Stimulated activated naive CD8-positive, alpha-beta T cell treated with anti-CD3 and anti-CD28 coated beads, Interleukin-15, Interleukin-2, amounts not matched to agents 100 ng/mL and 50 ng/mL, for 24 hours (primary cell): Measurements from ENCODE around the gene RAI1.
"Not testable (repeated sequence)": the region's sequence is repeated elsewhere in the genome, so short reads cannot be mapped to it uniquely, and the experiment has no call there.

Experiments used
- H3K27ac Mint-ChIP-seq: one replicate; pipeline ENCODE4 v1.8.0; 2021; ENCODE audit warnings: mild to moderate bottlenecking, mixed read lengths
- H3K27me3 Mint-ChIP-seq: one replicate; pipeline ENCODE4 v1.8.0; 2021; ENCODE audit warnings: mixed read lengths
- H3K36me3 Mint-ChIP-seq: one replicate; pipeline ENCODE4 v1.8.0; 2021; ENCODE audit warnings: low read depth, mixed read lengths
- H3K4me1 Mint-ChIP-seq: one replicate; pipeline ENCODE4 v1.8.0; 2021; ENCODE audit warnings: low read depth, mixed read lengths
- H3K4me3 Mint-ChIP-seq: one replicate; pipeline ENCODE4 v1.8.0; 2021; ENCODE audit warnings: mild to moderate bottlenecking, mixed read lengths
- H3K9me3 Mint-ChIP-seq: one replicate; pipeline ENCODE4 v1.8.0; 2021; ENCODE audit warnings: mixed read lengths

The RAI1 gene

DNA sequence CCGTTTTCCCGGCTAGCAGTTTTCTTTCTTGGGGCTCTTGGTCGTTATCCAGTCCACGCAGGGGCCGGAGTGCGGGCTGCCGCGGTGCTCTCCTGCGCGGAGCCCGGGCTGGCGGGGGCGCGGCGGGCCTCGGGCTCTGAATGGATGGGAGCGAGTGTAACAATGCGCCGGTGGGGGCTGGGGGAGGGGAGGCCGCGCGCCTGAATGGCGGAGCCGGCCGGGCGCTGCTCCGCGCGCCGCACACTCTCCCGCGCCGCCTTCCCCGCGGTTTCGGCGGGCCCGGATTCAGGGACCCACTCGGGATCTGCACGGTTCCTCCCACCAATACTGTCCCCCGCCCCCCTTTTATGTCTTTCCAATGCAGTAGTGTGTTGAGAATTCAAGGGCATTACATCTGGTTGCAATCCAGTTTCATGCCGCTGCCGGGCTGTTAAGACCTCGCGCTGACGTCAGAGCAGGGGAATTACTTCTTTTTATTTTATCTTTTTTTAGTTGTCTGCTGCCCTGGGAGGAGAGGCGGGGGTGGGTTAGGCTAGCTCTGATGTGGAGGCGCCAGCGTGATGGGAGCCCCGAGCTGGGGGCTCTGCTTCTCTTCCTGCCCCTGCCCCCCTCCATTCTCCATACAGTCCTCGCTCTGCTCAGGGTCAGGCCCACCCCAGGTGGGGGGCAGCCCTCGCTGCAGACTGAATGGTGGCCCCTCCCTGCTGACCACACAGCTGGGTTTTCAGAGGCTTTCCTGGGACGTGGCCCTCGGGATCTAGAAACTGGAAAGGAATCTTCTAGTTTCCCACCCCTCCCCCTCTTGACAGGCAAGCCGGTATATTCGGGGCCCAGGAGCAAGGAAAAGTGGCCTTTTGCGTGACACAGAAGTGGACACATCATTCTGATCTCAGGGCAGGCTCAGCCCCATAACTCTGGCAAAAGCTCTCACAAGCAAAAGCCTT is 1.8 kb downstream of the RAI1 start:
- peaks cover 32% of the 10 kb centered on the region for H3K4me1 Mint-ChIP-seq
- H3K36me3 Mint-ChIP-seq = no peaks in the 10 kb centered on the region
- H3K4me3 Mint-ChIP-seq = peak overlapping the region; percentile 89
- H3K27ac Mint-ChIP-seq = peak overlapping the region; percentile 88
- H3K27me3 Mint-ChIP-seq = no peaks in the 10 kb centered on the region
- H3K9me3 Mint-ChIP-seq = no peaks in the 10 kb centered on the region

GRCh38 chr17:17683710-17684365 is 2.6 kb downstream of the RAI1 start:
- H3K4me1 Mint-ChIP-seq = peaks cover 32% of the 10 kb centered on the region
- H3K4me3 Mint-ChIP-seq = peak overlapping the region; percentile 89
- no peaks in the 10 kb centered on the region for H3K9me3 Mint-ChIP-seq
- no peaks in the 10 kb centered on the region for H3K27me3 Mint-ChIP-seq
- H3K27ac Mint-ChIP-seq = peak overlapping the region; percentile 88
- no peaks in the 10 kb centered on the region for H3K36me3 Mint-ChIP-seq

GRCh38 chr17:17684906-17685774 is 3.9 kb downstream of the RAI1 start:
- H3K4me1 Mint-ChIP-seq = peaks cover 38% of the 10 kb centered on the region
- H3K4me3 Mint-ChIP-seq = no peak overlapping the region
- H3K27ac Mint-ChIP-seq = no peak overlapping the region
- no peaks in the 10 kb centered on the region for H3K36me3 Mint-ChIP-seq
- no peaks in the 10 kb centered on the region for H3K9me3 Mint-ChIP-seq
- H3K27me3 Mint-ChIP-seq = no peaks in the 10 kb centered on the region

DNA sequence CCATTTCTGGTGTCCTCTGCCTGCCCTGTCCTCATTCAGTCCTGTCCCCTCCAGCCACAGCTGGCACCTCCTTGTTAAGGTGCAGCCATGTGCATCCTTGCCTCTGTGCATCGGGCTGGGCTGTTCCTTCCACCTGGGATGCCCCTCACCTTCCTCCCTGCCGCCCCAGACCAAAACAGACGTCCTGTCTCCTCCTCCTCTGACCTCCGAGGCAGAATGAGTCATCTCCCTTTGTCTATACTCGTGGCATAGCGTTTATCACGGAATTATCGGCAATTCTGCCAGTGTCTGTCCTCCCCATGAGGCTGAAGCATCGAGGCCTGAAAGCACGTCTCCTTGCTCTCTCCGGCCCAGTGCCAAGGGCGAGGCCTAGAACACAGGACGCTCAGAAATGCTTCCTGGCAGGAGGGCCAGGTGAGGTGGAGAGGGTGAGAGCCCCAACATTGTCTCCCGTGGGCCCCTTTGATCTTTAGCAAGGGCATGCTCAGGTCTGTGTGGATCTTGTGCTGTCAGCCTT is 4.6 kb downstream of the RAI1 start:
- Mint-ChIP-seq H3K9me3 (no peaks in the 10 kb centered on the region), H3K27me3 (no peaks in the 10 kb centered on the region), H3K4me1 (peaks cover 44% of the 10 kb centered on the region), H3K36me3 (no peaks in the 10 kb centered on the region), H3K27ac (no peak overlapping the region), H3K4me3 (peak overlapping the region; percentile 12)

- Mint-ChIP-seq H3K4me3 (no peak overlapping the region), H3K36me3 (no peaks in the 10 kb centered on the region), H3K9me3 (no peaks in the 10 kb centered on the region), H3K4me1 (peaks cover 66% of the 10 kb centered on the region), H3K27ac (no peak overlapping the region), H3K27me3 (no peaks in the 10 kb centered on the region)
Observed at GRCh38 chr17:17689312-17689711, 8.1 kb downstream of the RAI1 start.

GRCh38 chr17:17690233-17690632 is 9.0 kb downstream of the RAI1 start:
- not testable (repeated sequence) for H3K27me3 Mint-ChIP-seq, H3K4me3 Mint-ChIP-seq, H3K36me3 Mint-ChIP-seq, H3K9me3 Mint-ChIP-seq, H3K27ac Mint-ChIP-seq
- peaks cover 64% of the 10 kb centered on the region for H3K4me1 Mint-ChIP-seq

- Mint-ChIP-seq H3K4me1 (peaks cover 68% of the 10 kb centered on the region), H3K4me3 (peak overlapping the region; percentile 7), H3K36me3 (no peaks in the 10 kb centered on the region), H3K9me3 (no peaks in the 10 kb centered on the region), H3K27ac (peak overlapping the region; percentile 46), H3K27me3 (no peaks in the 10 kb centered on the region)
Observed at GRCh38 chr17:17691468-17692263, 10.4 kb downstream of the RAI1 start.

DNA sequence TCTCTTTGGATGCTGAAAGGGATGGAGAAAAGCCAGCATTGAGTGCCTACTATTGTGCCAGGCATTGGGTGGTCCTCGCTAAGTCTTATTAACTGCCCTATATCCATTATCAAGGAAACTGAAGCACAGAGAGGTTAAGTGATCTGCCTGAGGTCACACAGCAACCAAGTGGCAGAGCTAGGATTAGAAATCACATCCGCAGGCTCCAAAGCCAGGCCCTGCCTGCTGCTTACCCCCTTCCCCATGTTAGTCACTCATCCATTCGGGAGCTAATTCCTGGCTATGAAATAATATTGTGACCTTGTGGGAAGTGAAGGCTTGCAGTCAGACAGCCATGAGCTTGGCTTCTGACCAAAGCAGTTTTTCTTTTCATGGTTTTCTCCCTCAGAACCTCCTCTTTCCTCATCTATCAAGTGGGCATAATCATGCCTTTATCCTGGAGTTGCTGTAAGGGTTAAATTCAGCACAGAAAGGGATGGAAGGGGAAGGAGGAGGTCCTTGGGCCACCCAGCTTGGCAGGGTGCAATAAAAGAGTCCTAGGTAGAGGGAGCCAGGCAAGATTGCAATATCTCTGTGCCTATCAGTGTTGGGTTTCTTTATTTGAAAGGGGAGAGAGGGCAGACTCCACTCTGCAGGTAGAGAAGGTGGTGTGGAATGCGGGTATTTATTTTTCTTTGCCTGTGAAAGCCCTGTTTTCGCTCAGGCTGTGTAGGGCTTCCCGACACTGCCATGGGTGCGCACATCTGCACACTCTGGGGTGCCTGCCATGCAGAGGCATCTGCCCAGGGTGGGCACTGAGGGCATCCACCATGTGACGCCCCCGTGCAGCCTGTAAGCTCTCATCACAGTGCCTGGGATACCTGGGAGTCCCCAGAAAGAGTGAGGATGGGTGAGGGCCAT is 11.3 kb downstream of the RAI1 start:
- H3K4me1 Mint-ChIP-seq = peaks cover 75% of the 10 kb centered on the region
- no peak overlapping the region for H3K4me3 Mint-ChIP-seq
- H3K9me3 Mint-ChIP-seq = no peaks in the 10 kb centered on the region
- H3K27ac Mint-ChIP-seq = peak overlapping the region; percentile 31
- no peaks in the 10 kb centered on the region for H3K27me3 Mint-ChIP-seq
- H3K36me3 Mint-ChIP-seq = no peaks in the 10 kb centered on the region

DNA sequence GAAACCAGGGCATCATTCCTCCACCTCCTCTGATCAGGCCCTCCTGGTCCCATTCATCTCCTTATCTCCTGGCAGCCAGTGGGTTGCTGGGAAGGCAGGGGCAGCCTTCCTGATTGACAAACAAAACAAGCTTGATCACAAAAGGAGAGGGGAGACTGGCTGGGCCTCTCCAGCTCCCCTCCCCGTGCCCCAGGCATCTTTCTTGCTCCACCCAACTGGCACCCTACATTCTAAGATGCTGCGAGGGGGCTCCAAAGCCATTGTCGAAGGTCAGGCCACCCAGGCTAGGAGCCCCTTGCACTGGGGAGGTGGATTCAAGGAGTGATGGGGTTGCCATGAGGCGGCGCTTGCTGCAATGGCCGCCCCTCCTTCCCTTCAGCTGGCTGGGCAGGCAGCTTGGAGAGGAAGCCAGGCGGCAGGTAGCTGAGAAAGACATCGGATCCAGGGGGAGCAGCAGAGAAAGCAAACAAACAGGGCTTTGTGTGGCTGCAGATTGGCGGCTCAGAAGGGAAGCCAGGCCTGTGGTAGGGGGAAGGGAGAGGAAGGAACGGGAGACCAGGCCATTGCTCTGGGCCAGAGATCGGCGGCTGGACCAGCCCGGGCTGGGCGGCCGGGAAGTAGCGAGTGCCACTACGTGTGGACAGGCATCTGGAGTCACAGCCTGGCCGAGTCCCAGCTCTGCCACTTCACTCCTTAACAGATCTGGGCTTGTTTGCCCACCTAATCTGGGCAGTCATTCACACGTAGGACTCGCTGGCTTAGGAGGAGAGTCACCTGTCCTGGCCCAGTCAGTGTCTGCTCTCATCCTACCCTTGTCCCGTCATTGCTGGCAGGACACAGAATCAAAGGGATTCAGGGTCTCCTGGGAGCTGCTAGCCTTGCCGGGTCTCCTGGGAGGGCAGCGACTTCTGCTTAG is 12.3 kb downstream of the RAI1 start:
- Mint-ChIP-seq H3K36me3 (no peaks in the 10 kb centered on the region), H3K27me3 (no peaks in the 10 kb centered on the region), H3K27ac (peak overlapping the region; percentile 97), H3K4me3 (peak overlapping the region; percentile 71), H3K9me3 (no peaks in the 10 kb centered on the region), H3K4me1 (peaks cover 77% of the 10 kb centered on the region)

DNA sequence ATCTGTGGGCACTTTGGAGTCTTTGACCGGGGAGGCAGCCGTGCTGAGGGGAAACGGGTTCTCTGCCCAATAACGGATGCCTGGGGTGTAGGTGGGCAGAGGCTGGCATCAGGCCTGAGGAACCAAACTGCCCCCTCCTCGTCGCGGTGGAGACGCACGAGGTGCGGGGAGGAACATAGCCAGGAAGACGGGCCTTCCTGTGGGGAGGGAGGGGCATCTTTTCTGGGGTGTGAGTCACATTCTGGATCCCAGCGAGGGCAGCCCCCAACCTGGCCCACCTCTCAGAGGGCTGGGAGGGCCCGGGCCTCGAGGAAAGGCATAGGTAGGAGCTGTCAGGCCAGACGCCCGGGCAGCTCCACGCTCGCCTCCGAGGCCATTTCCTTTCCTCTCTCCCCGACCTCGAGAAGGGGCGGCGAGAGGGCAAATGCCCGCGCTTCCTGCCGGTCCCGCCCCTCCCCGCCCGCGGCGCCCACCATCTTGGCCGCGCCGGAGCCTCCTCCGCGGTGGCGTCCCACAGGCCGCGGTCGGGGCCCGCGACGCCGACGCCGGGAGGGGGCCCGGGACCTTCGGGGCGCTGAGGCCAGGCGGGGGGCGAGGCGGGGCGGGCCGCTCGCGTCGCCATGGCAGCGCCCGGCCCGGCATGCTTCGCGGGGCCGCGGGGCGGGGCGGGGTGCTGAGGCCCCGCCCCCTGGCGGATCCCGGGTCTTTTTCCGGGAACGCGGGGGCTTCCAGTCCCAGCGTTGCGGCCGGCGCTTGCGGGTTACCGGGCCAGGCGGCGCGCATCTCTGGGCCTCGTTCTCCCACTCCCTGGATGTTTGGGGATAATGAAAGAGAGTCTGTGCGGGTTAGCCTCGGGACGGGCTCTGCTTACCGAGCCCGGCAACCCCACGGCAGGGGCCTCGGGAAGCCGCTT is 13.2 kb downstream of the RAI1 start:
- Mint-ChIP-seq H3K4me3 (peak overlapping the region; percentile 83), H3K9me3 (no peaks in the 10 kb centered on the region), H3K27ac (peak overlapping the region; percentile 97), H3K27me3 (no peaks in the 10 kb centered on the region), H3K36me3 (no peaks in the 10 kb centered on the region), H3K4me1 (peaks cover 77% of the 10 kb centered on the region)

- Mint-ChIP-seq H3K27ac (peak overlapping the region; percentile 90), H3K27me3 (no peaks in the 10 kb centered on the region), H3K9me3 (no peaks in the 10 kb centered on the region), H3K4me1 (peaks cover 66% of the 10 kb centered on the region), H3K4me3 (peak overlapping the region; percentile 83), H3K36me3 (no peaks in the 10 kb centered on the region)
Observed at GRCh38 chr17:17696085-17696484, 14.8 kb downstream of the RAI1 start.
